Retinal pigment epithelial cell (primary cell): ENCODE results near the gene CLDN12.

Experiments used
- DNase-seq: peaks from one replicate; pipeline ENCODE4 v3.0.0-alpha.2; 2010; ENCODE audit warnings: low read depth
- H3K4me3 ChIP-seq: 2 replicates; pipeline ENCODE4 v1.5.1; 2011; ENCODE audit warnings: mild to moderate bottlenecking, low read length, control low read depth, moderate library complexity
- TF ChIP-seq, protein P1 (sequence below): conservative IDR thresholded peaks from 2 replicates; pipeline ENCODE4 v1.5.1; 2011; ENCODE audit warnings: low read depth, low read length, control low read depth, inconsistent platforms

The CLDN12 gene

DNA sequence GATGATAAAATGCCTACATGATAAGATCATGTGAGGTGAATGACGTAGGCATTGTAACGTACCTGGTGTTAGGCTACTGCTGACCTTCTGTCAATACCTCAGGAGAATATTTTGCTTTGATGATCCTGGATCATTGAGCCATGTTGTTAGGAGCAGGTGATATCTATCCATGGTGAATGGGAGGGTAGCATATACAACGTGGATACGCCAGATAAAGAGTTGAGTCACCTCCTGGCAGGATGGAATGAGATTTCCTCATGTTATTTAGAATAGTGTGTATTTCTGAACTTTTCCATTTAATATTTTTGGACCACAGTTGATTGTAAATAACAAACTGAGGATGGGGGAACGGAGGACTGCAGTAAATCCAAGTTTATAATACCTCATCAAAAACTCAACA is 11.8 kb upstream of the CLDN12 start:
- DNase-seq = no peak
- TF ChIP-seq, protein P1, sequence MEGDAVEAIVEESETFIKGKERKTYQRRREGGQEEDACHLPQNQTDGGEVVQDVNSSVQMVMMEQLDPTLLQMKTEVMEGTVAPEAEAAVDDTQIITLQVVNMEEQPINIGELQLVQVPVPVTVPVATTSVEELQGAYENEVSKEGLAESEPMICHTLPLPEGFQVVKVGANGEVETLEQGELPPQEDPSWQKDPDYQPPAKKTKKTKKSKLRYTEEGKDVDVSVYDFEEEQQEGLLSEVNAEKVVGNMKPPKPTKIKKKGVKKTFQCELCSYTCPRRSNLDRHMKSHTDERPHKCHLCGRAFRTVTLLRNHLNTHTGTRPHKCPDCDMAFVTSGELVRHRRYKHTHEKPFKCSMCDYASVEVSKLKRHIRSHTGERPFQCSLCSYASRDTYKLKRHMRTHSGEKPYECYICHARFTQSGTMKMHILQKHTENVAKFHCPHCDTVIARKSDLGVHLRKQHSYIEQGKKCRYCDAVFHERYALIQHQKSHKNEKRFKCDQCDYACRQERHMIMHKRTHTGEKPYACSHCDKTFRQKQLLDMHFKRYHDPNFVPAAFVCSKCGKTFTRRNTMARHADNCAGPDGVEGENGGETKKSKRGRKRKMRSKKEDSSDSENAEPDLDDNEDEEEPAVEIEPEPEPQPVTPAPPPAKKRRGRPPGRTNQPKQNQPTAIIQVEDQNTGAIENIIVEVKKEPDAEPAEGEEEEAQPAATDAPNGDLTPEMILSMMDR = no peak

DNA sequence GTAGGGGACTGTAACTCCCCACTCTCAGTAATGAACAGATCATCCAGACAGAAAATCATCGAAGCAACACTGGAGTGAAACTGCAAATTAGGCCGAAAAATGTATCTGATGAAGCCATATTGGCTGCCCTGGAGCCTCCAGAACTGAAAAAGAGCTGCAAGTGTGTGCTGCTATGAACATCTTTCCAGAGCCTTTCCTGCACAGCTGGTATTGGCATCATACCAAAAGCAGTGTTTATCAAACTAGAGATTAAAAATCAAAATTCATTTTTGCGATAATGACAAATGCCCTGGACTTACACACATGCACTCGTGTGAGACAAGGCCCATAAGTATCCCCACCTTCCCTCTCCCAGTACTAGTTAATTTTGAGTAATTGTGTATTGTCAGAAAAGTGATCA is 6.8 kb upstream of the CLDN12 start:
- no peak for DNase-seq
- TF ChIP-seq, protein P1 = no peak

More for the DNA sequence above, 11.8 kb upstream of the CLDN12 start:
- H3K4me3 ChIP-seq = no peak overlapping the region

DNA sequence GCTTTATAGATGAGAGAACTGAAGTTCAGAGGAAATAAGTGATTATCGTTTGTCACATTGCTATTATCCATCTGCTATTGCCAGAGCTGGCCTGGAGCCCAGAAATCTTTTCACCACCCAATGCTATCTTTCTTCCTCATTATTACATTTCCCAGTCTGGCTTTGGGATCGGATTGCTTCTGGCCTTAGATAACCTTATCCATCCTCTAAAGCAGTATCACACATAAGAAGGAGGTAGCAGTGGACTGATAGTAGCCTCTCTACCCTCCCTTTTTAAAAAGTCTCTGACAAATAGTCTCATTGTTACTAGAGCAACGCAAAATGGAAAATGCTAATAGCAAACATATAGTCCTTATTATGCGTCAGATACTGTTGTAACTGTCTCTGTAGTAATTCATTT is 1.3 kb upstream of the CLDN12 start:
- TF ChIP-seq, protein P1 = no peak
- DNase-seq = no peak
- no peak overlapping the region for H3K4me3 ChIP-seq

More for the DNA sequence above, 6.8 kb upstream of the CLDN12 start:
- no peak overlapping the region for H3K4me3 ChIP-seq

DNA sequence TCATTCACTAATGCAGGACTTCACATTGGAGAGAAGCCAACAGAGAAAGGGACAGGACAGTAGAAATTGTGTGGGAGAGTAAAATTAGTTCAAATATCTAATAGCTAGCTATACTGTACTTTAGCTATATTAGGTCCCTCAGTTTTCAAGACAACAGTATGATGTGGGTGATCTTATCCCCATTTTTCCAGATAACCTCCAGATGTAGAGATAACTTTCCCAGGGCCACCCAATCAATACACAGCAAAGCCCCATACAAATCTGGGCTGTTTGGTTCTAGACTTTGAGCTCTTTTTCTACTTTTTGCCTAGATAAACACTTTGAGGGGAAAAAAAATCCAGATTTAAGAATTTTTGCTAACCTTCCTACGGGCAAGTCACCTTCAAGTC is 482 bp upstream of the CLDN12 start:
- DNase-seq = no peak
- peak overlapping the region; percentile 96 for H3K4me3 ChIP-seq
- TF ChIP-seq, protein P1 = no peak

DNA sequence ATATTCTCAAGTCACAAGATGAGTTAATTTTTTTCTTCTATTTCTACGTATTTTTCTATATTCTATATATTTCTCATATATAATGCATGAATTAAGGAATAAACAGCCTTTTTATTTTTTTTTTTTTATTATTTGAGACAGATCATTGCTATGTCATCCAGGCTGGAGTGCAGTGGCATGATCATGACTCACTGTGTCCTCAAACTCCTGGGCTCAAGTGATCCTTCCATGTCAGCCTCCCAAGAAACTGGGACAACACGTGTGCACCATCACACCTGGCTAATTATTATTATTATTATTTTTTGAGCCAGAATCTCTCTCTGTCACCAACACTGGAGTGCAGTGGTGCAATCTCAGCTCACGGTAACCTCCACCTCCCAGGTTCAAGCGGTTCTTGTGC is 1.5 kb downstream of the CLDN12 start:
- H3K4me3 ChIP-seq = no peak overlapping the region
- TF ChIP-seq, protein P1 = no peak
- DNase-seq = no peak

DNA sequence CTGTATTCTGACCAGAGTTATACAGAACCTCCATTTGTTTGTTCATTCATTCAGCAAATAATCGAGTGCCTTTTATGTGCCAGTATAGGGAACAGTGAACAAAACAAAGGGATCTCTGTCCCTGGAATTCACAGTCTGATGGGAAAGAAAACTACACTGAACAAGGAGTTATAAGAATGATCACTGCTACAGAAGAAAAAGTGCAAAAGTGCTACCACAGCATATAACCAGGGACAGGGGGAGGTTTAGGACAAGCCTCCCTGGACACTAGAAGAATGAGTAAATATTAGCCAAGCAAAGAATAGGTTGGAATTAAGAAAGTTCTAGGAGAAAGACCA is 4.2 kb downstream of the CLDN12 start:
- TF ChIP-seq, protein P1 = no peak
- DNase-seq = no peak
- no peak overlapping the region for H3K4me3 ChIP-seq

DNA sequence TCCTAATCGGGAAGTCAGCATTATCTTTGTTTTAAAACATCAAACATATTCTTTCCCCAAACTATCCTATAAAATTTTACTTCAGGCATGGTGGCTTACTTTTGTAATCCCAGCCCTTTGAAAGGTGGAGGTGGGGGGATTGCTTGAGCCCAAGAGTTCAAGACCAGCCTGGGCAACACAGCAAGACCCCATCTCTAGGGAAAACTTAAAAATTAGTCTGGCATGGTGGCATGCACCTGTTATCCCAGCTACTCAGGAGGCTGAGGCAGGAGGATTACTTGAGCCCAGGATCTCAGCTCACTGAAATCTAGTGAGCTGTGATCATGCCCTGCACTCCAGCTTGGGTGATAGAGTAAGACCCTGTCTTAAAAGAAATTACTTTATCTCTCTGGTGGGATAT is 4.9 kb downstream of the CLDN12 start:
- TF ChIP-seq, protein P1 = no peak
- H3K4me3 ChIP-seq = no peak overlapping the region

More for the DNA sequence above, 4.9 kb downstream of the CLDN12 start:
- DNase-seq = no peak
